GM12801 (cell line): ENCODE results near the gene MAPK6.

Experiments
- TF ChIP-seq, protein P1 (sequence below): IDR thresholded peaks from one replicate; pipeline ENCODE4 v1.5.1; 2011; ENCODE audit warnings: control low read depth; ENCODE audit not compliant: insufficient read length; ENCODE audit errors: extremely low read depth

The MAPK6 gene

GRCh38 chr15:52021128-52021671 is 2.2 kb downstream of the MAPK6 start:
- TF ChIP-seq, protein P1, sequence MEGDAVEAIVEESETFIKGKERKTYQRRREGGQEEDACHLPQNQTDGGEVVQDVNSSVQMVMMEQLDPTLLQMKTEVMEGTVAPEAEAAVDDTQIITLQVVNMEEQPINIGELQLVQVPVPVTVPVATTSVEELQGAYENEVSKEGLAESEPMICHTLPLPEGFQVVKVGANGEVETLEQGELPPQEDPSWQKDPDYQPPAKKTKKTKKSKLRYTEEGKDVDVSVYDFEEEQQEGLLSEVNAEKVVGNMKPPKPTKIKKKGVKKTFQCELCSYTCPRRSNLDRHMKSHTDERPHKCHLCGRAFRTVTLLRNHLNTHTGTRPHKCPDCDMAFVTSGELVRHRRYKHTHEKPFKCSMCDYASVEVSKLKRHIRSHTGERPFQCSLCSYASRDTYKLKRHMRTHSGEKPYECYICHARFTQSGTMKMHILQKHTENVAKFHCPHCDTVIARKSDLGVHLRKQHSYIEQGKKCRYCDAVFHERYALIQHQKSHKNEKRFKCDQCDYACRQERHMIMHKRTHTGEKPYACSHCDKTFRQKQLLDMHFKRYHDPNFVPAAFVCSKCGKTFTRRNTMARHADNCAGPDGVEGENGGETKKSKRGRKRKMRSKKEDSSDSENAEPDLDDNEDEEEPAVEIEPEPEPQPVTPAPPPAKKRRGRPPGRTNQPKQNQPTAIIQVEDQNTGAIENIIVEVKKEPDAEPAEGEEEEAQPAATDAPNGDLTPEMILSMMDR: no peak

DNA sequence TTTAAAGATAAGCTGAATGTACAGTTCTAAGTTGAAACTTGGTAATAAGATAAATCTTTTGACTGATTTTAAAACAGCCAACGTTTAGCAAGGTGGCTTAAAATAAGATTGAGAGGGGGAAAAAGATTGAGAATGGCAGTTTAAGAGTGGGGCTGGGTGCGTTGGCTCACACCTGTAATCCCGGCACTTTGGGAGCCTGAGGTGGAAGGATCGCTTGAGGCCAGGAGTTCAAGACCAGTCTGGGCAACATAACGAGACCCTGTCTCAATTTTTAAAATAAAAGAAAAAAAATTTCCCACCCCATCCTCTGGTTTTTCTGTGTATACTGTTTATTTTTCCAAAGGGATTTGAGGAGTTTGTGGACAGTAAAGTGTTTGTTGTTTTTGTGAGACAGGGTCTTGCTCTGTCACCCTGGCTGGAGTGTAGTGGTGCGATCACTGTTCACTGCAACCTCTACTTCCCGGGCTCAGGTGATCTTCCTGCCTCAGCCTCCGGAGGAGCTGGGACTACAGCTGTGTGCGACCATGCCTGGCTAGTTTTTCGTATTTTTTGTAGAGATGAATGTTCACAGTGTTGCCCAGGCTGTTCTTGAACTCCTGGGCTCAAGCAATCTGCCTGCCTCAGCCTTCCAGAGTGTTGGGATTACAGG is 3.0 kb downstream of the MAPK6 start:
- TF ChIP-seq, protein P1: no peak

- TF ChIP-seq, protein P1: no peak
Measured at GRCh38 chr15:52023169-52023922, 4.3 kb downstream of the MAPK6 start.

DNA sequence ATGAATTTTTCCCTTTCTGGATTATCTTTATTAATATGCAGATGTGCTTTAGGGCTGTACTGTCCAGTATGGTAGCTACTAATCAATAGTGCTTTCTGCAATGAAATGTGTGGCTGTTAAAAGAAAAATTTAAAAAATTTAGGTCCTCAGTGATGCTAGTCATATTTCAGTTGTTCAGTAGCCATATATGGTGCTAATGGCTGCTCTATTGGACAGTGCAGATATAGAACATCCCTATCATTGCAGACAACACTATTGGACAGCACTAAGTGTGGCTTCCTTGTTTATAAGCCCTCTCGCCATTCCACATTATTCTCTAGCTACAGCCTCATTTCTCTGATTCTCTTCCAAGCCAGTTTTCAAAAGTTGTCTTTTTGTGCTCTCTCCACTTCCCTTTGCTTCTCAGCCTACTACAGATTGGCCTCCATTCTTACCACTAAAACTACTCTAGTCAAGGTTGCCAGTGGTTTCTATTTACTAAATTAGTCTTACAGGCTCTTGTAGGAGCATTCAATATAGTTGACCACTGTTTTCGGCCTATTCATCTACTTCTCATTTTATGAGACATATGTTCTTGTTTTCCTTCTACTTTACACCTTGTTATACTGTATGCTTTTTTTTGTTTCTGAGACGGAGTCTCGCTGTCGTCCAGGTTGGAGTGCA is 9.5 kb downstream of the MAPK6 start:
- TF ChIP-seq, protein P1: no peak

- TF ChIP-seq, protein P1: no peak
Measured at GRCh38 chr15:52030010-52030409, 11.0 kb downstream of the MAPK6 start.

DNA sequence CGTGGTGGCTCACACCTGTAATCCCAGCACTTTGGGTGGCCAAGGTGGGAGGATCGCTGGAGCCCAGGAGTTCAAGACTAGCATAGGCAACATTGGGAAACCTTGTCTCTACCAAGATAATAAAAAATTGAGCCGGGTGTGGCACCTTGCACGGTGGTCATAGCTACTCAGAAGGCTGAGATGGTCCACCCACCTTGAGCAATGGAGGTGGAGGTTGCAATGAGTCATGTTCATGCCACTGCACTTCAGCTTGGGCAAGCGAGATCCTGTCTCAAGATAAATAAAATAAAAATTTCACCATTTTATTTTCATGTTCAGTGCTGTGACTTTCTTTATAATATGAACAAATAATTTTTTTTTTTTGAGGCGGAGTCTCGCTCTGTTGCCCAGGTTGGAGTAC is 12.5 kb downstream of the MAPK6 start:
- TF ChIP-seq, protein P1: no peak

DNA sequence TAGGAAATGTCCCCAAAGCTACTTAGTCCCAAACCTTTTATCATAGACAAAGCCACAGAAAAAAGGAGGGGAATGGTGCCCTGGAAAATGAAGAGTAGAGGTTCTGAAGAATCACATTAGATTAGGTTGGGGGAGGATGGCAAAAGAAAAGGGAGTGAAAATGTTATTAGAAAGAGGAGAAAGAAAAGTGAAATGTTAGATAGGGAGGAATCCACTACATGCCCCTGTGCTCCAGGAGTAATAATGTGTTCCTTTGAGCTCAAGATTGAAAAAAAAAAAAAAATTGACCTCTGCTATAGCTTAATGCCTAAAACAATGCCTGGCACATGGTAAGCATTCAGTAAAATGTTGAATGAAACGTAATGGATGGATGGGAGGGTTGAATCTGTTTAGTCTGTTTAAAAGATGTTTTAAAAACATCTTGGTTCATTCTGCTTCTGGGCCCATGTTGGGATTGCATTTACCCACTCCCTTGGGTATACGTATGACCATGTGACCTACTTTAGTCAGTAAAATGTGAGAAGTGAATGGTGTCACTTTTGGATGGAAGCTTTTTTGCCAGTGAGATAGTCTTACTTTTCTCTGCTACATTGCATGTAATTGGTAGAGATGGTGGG is 19.0 kb downstream of the MAPK6 start:
- TF ChIP-seq, protein P1: no peak
